ENCODE data around the gene SPATA13.
"Not testable (repeated sequence)": the region's sequence is repeated elsewhere in the genome, so short reads cannot be mapped to it uniquely, and the experiment has no call there.

Gene SPATA13

GRCh38 chr13:24319641-24320040, 159.1 kb downstream of the SPATA13 start:
- not testable (repeated sequence) for DNase-seq

GRCh38 chr13:24321416-24321815, 160.9 kb downstream of the SPATA13 start:
- not testable (repeated sequence) for DNase-seq

- not testable (repeated sequence) for DNase-seq
These were observed 161.9 kb downstream of the SPATA13 start for GRCh38 chr13:24322470-24322869.

- DNase-seq: no peak
These were observed 162.7 kb downstream of the SPATA13 start for GRCh38 chr13:24323036-24323738.

- no peak for DNase-seq
These were observed 163.2 kb downstream of the SPATA13 start for GRCh38 chr13:24323739-24324075.

GRCh38 chr13:24327598-24327997, 167.1 kb downstream of the SPATA13 start:
- DNase-seq: not testable (repeated sequence)

GRCh38 chr13:24328145-24328544, 167.6 kb downstream of the SPATA13 start:
- no peak for DNase-seq

- DNase-seq: no peak
These were observed 178.2 kb downstream of the SPATA13 start for GRCh38 chr13:24338721-24339120.

GRCh38 chr13:24339937-24340607, 179.6 kb downstream of the SPATA13 start:
- DNase-seq: no peak

- DNase-seq: no peak
These were observed 180.1 kb downstream of the SPATA13 start for GRCh38 chr13:24340608-24340955.

GRCh38 chr13:24341439-24341838, 180.9 kb downstream of the SPATA13 start:
- DNase-seq: no peak

- DNase-seq: no peak
These were observed 187.9 kb downstream of the SPATA13 start for GRCh38 chr13:24348385-24348784.

GRCh38 chr13:24348797-24349515, 188.4 kb downstream of the SPATA13 start:
- no peak for DNase-seq

- not testable (repeated sequence) for DNase-seq
These were observed 189.5 kb downstream of the SPATA13 start for GRCh38 chr13:24349778-24350664.

GRCh38 chr13:24351423-24351822, 190.9 kb downstream of the SPATA13 start:
- no peak for DNase-seq

GRCh38 chr13:24353736-24354135, 193.2 kb downstream of the SPATA13 start:
- DNase-seq: no peak

- no peak for DNase-seq
These were observed 194.6 kb downstream of the SPATA13 start for GRCh38 chr13:24355103-24355502.

- DNase-seq: no peak
These were observed 195.8 kb downstream of the SPATA13 start for GRCh38 chr13:24356270-24356669.

Data from C1 segment of cervical spinal cord (tissue), 14 donors.